Liver (tissue), 3 donors: ENCODE results near the gene ATF7.
"Not testable (repeated sequence)": the region's sequence is repeated elsewhere in the genome, so short reads cannot be mapped to it uniquely, and the experiment has no call there.

Source experiments
- CTCF ChIP-seq: fragments of 150-350 bp; IDR thresholded peaks from 2 replicates; pipeline ENCODE4 v1.5.1; 2017; ENCODE audit warnings: improper control_type of control experiment, low read depth, low read length; ENCODE audit not compliant: missing input control
- HNF4A ChIP-seq, 2 donors: conservative IDR thresholded peaks; 2 replicates each; pipeline ENCODE4 v1.6.1; 2016; ENCODE audit warnings: antibody characterized with exemption in 2 of 2, mild to moderate bottlenecking in 2 of 2
- ZBTB33 ChIP-seq: IDR thresholded peaks from 2 replicates; pipeline ENCODE4 v1.6.1; 2016; ENCODE audit warnings: antibody characterized with exemption
- donor health status: healthy.
- donor health status: healthy.

GRCh38 chr12:53646300-53646699 lies 20.1 kb upstream of the ATF7 start:
- not testable (repeated sequence) for TF ChIP-seq ZBTB33; HNF4A (conservative IDR thresholded peaks at IDR 0.05); CTCF
